ENCODE measurements around the gene CEBPB.

- TF ChIP-seq, protein P1, sequence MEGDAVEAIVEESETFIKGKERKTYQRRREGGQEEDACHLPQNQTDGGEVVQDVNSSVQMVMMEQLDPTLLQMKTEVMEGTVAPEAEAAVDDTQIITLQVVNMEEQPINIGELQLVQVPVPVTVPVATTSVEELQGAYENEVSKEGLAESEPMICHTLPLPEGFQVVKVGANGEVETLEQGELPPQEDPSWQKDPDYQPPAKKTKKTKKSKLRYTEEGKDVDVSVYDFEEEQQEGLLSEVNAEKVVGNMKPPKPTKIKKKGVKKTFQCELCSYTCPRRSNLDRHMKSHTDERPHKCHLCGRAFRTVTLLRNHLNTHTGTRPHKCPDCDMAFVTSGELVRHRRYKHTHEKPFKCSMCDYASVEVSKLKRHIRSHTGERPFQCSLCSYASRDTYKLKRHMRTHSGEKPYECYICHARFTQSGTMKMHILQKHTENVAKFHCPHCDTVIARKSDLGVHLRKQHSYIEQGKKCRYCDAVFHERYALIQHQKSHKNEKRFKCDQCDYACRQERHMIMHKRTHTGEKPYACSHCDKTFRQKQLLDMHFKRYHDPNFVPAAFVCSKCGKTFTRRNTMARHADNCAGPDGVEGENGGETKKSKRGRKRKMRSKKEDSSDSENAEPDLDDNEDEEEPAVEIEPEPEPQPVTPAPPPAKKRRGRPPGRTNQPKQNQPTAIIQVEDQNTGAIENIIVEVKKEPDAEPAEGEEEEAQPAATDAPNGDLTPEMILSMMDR (IDR thresholded peaks at IDR 0.05) = no peak
- TF ChIP-seq POLR2A (IDR thresholded peaks at IDR 0.05) (no peak), EP300 (IDR thresholded peaks at IDR 0.05) (no peak)
Observed at GRCh38 chr20:50196896-50197295, 6.3 kb downstream of the CEBPB start.

Measured in tibial nerve (tissue), 4 donors.